Measurements from ENCODE around the gene TBL1X.
"Not testable (repeated sequence)": the region's sequence is repeated elsewhere in the genome, so short reads cannot be mapped to it uniquely, and the experiment has no call there.

Gene TBL1X

GRCh38 chrX:9535101-9535500, 70.2 kb downstream of the TBL1X start:
- no peak for DNase-seq (ENCODE audit: low read depth in 2 of 2)

GRCh38 chrX:9536156-9536555, 71.3 kb downstream of the TBL1X start:
- not testable (repeated sequence) for DNase-seq (ENCODE audit: low read depth in 2 of 2)

- no peak for DNase-seq (ENCODE audit: low read depth in 2 of 2)
Measured at GRCh38 chrX:9537781-9538180, 72.9 kb downstream of the TBL1X start.

- DNase-seq (ENCODE audit: low read depth in 2 of 2), result no peak
Measured at GRCh38 chrX:9538544-9539045, 73.7 kb downstream of the TBL1X start.

- DNase-seq (ENCODE audit: low read depth in 2 of 2), result no peak
Measured at GRCh38 chrX:9539605-9540387, 74.9 kb downstream of the TBL1X start.

- no peak for DNase-seq (ENCODE audit: low read depth in 2 of 2)
Measured at GRCh38 chrX:9542106-9542760, 77.4 kb downstream of the TBL1X start.

- DNase-seq (ENCODE audit: low read depth in 2 of 2), result no peak
Measured at GRCh38 chrX:9542761-9543111, 77.9 kb downstream of the TBL1X start.

GRCh38 chrX:9555354-9555753, 90.5 kb downstream of the TBL1X start:
- no peak for DNase-seq (ENCODE audit: low read depth in 2 of 2)

- no peak for DNase-seq (ENCODE audit: low read depth in 2 of 2)
Measured at GRCh38 chrX:9557091-9557490, 92.2 kb downstream of the TBL1X start.

- no peak for DNase-seq (ENCODE audit: low read depth in 2 of 2)
Measured at GRCh38 chrX:9557521-9557920, 92.7 kb downstream of the TBL1X start.

GRCh38 chrX:9558615-9559014, 93.8 kb downstream of the TBL1X start:
- DNase-seq (ENCODE audit: low read depth in 2 of 2), result no peak

- DNase-seq (ENCODE audit: low read depth in 2 of 2), result no peak
Measured at GRCh38 chrX:9560219-9560618, 95.4 kb downstream of the TBL1X start.

GRCh38 chrX:9561199-9561598, 96.3 kb downstream of the TBL1X start:
- no peak for DNase-seq (ENCODE audit: low read depth in 2 of 2)

GRCh38 chrX:9562851-9563250, 98.0 kb downstream of the TBL1X start:
- no peak for DNase-seq (ENCODE audit: low read depth in 2 of 2)

GRCh38 chrX:9566150-9566621, 101.3 kb downstream of the TBL1X start:
- no peak for DNase-seq (ENCODE audit: low read depth in 2 of 2)

GRCh38 chrX:9569876-9570301, 105.0 kb downstream of the TBL1X start:
- no peak for DNase-seq (ENCODE audit: low read depth in 2 of 2)

- DNase-seq (ENCODE audit: low read depth in 2 of 2), result no peak
Measured at GRCh38 chrX:9573282-9574106, 108.6 kb downstream of the TBL1X start.

GRCh38 chrX:9576059-9576458, 111.2 kb downstream of the TBL1X start:
- DNase-seq (ENCODE audit: low read depth in 2 of 2), result no peak

- no peak for DNase-seq (ENCODE audit: low read depth in 2 of 2)
Measured at GRCh38 chrX:9577555-9577954, 112.7 kb downstream of the TBL1X start.

- DNase-seq (ENCODE audit: low read depth in 2 of 2), result no peak
Measured at GRCh38 chrX:9578083-9578779, 113.4 kb downstream of the TBL1X start.

- DNase-seq (ENCODE audit: low read depth in 2 of 2), result no peak
Measured at GRCh38 chrX:9581771-9582385, 117.0 kb downstream of the TBL1X start.
